ENCODE results near the gene BIRC5. TPM values are rescaled to one million over a fixed set of nuclear protein-coding genes. Genes with fewer than 3 reads are reported as not detected.

The BIRC5 gene
- total RNA-seq, 1 experiment from 2014 or later = 140 TPM

DNA sequence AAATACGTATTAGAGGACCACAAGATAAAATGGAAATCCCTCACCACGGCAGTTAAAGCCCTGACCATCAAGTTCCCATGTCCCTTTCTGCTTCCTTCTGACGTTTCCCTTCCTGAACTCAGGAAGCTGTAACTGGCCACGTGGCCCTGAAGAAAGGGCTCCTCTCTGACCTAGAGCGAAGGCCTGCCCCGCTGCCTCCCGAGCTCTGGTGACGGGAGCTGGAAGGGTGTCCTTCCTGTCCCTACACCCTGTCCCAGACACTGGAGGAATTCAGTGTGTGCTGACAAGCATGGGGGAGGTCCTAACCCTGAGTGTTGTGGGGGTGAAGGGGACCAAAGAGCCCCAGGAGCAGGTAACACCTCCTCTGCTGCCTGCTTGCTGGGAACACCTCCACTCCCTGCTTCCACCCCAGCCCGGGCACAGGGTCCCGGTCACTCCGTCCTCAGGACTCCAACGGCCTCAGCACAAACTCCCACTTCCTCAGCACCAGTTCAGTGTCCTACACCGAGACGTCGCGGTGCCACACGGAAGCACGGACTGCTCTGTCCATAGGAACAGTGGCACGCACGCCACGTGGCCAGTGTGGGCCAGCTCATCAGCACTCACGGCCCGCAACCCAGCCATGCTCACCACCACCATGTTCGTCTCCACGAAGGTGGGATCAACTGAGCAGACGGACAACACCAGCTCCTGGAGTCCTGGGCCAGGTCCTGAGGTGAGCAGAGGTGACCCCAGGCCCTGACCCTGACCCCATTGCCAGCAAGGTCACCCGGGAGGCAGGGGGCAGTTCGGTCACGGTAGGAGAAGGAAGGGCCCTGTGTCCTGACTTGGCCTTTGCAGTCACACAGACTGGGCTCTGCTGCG is 34.2 kb downstream of the BIRC5 start:
- Histone ChIP-seq H3K4me2 (ENCODE audit: low read length) (no peak overlapping the region), H3K4me1 (ENCODE audit: control insufficient read depth in 1 of 2, insufficient read depth in 2 of 2, low read length in 2 of 2) (peaks cover 5 to 8% of the 10 kb centered on the region in 2 experiments), H3K9me2 (ENCODE audit: insufficient read depth) (no peaks in the 10 kb centered on the region), H3K4me3 (replicated peaks in 1 of 2; ENCODE audit: low read depth in 1 of 2, low read length in 2 of 2) (no peak overlapping the region), H4K20me1 (ENCODE audit: insufficient read depth) (no peaks in the 10 kb centered on the region), H3K9ac (ENCODE audit: low read length) (no peak overlapping the region), H3K36me3 (ENCODE audit: control insufficient read depth in 1 of 2, insufficient read depth in 2 of 2, low read length in 2 of 2) (no peaks in the 10 kb centered on the region), H3K27ac (ENCODE audit: low read depth, low read length) (no peak overlapping the region), H3K79me2 (ENCODE audit: insufficient read depth, low read length) (no peaks in the 10 kb centered on the region), H3K27me3 (ENCODE audit: insufficient read depth, low read length) (no peaks in the 10 kb centered on the region), H3K9me3 (ENCODE audit: control insufficient read depth in 1 of 2, insufficient read depth in 1 of 2, low read depth in 1 of 2, low read length in 2 of 2) (no peaks in the 10 kb centered on the region), H2AFZ (ENCODE audit: low read depth, low read length, poor library complexity, severe bottlenecking) (no peak overlapping the region)
- no TSS peak for BruUV-seq (replicated peaks)
- TF ChIP-seq SRF (IDR thresholded peaks at IDR 0.05; ENCODE audit: low read depth) (no peak), POLR2A (IDR thresholded peaks at IDR 0.05; ENCODE audit: borderline replicate concordance, extremely low read depth, insufficient read depth, insufficient read length) (no peak), SIN3A (IDR thresholded peaks at IDR 0.05; ENCODE audit: low read depth) (no peak), ZNF274 (IDR thresholded peaks at IDR 0.05; ENCODE audit: low read depth, low read length) (no peak), RAD21 (IDR thresholded peaks at IDR 0.05; ENCODE audit: low read depth) (no peak), EZH2phosphoT487 (IDR thresholded peaks at IDR 0.05; ENCODE audit: borderline replicate concordance) (no peak), CBX3 (IDR thresholded peaks at IDR 0.05; ENCODE audit: low read depth) (no peak), EGR1 (IDR thresholded peaks at IDR 0.05; ENCODE audit: low read depth) (no peak), TCF7L2 (IDR thresholded peaks at IDR 0.05; ENCODE audit: borderline replicate concordance, extremely low read depth, insufficient read depth, insufficient read length) (no peak), SP1 (IDR thresholded peaks at IDR 0.05; ENCODE audit: low read depth) (no peak), ZFX (IDR thresholded peaks at IDR 0.05) (no peak)
- TF ChIP-seq, protein P1, sequence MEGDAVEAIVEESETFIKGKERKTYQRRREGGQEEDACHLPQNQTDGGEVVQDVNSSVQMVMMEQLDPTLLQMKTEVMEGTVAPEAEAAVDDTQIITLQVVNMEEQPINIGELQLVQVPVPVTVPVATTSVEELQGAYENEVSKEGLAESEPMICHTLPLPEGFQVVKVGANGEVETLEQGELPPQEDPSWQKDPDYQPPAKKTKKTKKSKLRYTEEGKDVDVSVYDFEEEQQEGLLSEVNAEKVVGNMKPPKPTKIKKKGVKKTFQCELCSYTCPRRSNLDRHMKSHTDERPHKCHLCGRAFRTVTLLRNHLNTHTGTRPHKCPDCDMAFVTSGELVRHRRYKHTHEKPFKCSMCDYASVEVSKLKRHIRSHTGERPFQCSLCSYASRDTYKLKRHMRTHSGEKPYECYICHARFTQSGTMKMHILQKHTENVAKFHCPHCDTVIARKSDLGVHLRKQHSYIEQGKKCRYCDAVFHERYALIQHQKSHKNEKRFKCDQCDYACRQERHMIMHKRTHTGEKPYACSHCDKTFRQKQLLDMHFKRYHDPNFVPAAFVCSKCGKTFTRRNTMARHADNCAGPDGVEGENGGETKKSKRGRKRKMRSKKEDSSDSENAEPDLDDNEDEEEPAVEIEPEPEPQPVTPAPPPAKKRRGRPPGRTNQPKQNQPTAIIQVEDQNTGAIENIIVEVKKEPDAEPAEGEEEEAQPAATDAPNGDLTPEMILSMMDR (IDR thresholded peaks at IDR 0.05 in 2 of 3, conservative IDR thresholded peaks at IDR 0.05 in 1 of 3; ENCODE audit: borderline replicate concordance in 1 of 3, insufficient read depth in 1 of 3, low read depth in 2 of 3, low read length in 2 of 3) = no peak
- ATAC-seq (no peak), DNase-seq (ENCODE audit: low read depth, low spot score) (no peak)
- intact Hi-C loops (cut with micrococcal nuclease) = no loop called here
- ChIA-PET RAD21 (ENCODE audit: low non-redundant PET in 1 of 2, low total read pairs in 2 of 2, uncharacterized antibody in 2 of 2, unreplicated experiment in 2 of 2) (interaction anchor here in 1 of 2 experiments (1.2 kb wide), 1 partner anchor 174 kb away, joined by 3 read pairs; no protein-coding TSS in a partner anchor), CTCF (interaction anchor here (0.9 to 1.3 kb wide), 2 partner anchors 10 to 164 kb away, joined by 3 to 5 read pairs; no protein-coding TSS in a partner anchor), POLR2A (no interaction called here)

Data from HCT116 (cell line).